SW480 (cell line): ENCODE results near the gene PPP1R13L.
"Not testable (repeated sequence)": the region's sequence is repeated elsewhere in the genome, so short reads cannot be mapped to it uniquely, and the experiment has no call there.

Experiments
- DNase-seq: peaks from one replicate; pipeline ENCODE4 v3.0.0-alpha.2; 2016; ENCODE audit warnings: low spot score

The PPP1R13L gene

GRCh38 chr19:45345506-45345860 is 59.4 kb downstream of the PPP1R13L start:
- no peak for DNase-seq

- no peak for DNase-seq
These were observed 60.0 kb downstream of the PPP1R13L start for GRCh38 chr19:45344621-45345505.

GRCh38 chr19:45342911-45343310 is 62.0 kb downstream of the PPP1R13L start:
- no peak for DNase-seq

GRCh38 chr19:45340899-45341453 is 63.9 kb downstream of the PPP1R13L start:
- DNase-seq = peak; percentile 42

- peak; percentile 65 for DNase-seq
These were observed 64.5 kb downstream of the PPP1R13L start, which contains the start of gene KLC3 for GRCh38 chr19:45340232-45340898. Gene KLC3, plus strand, starts transcription at chr19:45340750. Its CDS starts 4,792 bp downstream, at chr19:45345542.

GRCh38 chr19:45339629-45340028 is 65.2 kb downstream of the PPP1R13L start:
- DNase-seq = no peak

- no peak for DNase-seq
These were observed 68.1 kb downstream of the PPP1R13L start for GRCh38 chr19:45336696-45337251.

GRCh38 chr19:45334881-45335280 is 70.0 kb downstream of the PPP1R13L start:
- not testable (repeated sequence) for DNase-seq

- no peak for DNase-seq
These were observed 71.1 kb downstream of the PPP1R13L start for GRCh38 chr19:45333609-45334303.

GRCh38 chr19:45331411-45331810 is 73.5 kb downstream of the PPP1R13L start:
- no peak for DNase-seq
